GM12872 (cell line): Measurements from ENCODE around the gene LMF2.

Experiments used
- TF ChIP-seq, protein P1 (sequence below): IDR thresholded peaks from 3 replicates; pipeline ENCODE4 v1.5.1; 2011; ENCODE audit warnings: low read depth, mild to moderate bottlenecking, low read length, moderate library complexity; ENCODE audit not compliant: insufficient read depth

LMF2 gene

DNA sequence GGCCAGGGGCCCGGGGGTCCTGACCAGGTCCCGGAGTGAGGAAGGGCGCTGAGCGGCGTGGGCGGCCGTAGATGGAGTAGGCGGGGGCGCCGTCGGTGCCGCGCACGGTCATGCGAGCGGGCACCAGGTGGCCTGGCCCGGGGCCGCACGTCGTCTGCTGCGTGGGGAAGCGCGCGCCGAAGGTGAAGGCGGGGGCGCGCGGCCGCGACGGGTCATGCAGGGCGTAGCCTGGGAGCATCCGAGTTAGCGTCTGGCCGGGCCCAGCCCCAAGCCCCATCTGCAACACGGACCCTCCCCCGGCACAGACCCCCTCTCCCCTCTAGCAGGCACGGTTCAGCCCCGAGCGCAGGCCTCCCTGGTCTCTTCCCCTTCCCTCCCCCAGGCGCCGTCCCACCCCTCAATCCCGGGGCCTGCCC, 24.1 kb upstream of the LMF2 start:
- TF ChIP-seq, protein P1, sequence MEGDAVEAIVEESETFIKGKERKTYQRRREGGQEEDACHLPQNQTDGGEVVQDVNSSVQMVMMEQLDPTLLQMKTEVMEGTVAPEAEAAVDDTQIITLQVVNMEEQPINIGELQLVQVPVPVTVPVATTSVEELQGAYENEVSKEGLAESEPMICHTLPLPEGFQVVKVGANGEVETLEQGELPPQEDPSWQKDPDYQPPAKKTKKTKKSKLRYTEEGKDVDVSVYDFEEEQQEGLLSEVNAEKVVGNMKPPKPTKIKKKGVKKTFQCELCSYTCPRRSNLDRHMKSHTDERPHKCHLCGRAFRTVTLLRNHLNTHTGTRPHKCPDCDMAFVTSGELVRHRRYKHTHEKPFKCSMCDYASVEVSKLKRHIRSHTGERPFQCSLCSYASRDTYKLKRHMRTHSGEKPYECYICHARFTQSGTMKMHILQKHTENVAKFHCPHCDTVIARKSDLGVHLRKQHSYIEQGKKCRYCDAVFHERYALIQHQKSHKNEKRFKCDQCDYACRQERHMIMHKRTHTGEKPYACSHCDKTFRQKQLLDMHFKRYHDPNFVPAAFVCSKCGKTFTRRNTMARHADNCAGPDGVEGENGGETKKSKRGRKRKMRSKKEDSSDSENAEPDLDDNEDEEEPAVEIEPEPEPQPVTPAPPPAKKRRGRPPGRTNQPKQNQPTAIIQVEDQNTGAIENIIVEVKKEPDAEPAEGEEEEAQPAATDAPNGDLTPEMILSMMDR = no peak

- TF ChIP-seq, protein P1 = no peak
These were observed 23.5 kb upstream of the LMF2 start for GRCh38 chr22:50530877-50531545.

- TF ChIP-seq, protein P1 = no peak
These were observed 23.0 kb upstream of the LMF2 start for GRCh38 chr22:50530580-50530876.

DNA sequence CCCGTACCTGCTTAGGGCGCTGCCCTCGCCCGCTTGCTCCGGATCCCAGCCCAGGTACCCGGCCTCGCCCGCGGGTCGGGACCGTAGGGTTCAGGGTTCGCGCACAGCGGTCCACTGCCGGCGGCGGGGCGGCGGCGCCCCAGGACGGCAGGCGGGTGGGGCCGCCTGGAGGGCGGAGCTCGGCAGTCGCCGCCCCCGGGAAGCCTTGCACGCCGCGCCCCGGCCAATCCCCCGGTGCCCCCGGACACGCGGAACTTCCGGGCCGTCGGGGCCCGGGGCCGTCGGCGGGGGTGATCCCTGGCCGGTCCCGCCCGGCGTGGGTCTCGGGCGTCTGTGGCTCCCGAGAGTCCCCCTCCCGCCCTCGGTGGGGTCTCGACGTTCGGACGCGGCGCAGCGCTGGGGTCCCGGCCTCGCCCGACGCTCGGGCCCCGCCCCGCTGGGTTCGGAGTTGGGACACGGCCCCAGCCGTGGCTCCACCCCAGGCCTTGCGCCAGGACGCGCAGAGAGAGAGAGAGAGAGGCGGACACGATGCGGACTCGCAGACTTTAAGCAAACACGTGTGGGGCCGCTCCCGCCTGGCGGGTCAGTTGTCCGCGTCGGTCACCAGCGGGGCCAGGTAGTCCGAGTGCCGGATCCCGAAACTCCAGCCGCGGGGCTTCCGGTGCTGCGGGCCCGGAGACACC, 22.5 kb upstream of the LMF2 start, which contains the start of gene TYMP:
TYMP (minus strand) TSS at position 116 of the 683 bp plus-strand sequence. CDS start 303 bp downstream, outside the sequence.
- TF ChIP-seq, protein P1 = no peak

DNA sequence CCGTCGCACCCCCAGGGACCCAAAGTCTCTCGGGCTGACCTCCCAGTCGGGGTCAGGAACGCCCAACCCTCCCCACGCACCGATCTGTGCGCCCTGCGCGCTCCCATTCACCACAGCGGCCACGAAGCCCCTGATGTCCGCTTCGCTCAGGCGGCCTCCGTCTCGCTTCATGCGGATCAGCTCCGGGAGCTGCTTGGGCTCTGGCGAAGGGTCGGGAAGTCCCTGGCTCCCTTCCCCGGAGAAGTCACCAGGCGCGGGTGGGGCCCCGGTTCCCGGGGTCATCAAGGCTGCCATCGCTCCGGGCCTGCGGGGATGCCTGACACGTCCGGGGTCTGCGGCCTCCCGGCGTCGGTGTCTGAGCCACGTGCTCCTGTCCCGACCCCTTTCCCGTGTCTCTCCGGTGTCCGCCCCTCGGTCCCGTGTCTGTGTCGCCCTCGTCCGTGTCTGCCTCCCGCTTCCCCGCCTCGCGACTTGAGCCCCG, 22.0 kb upstream of the LMF2 start:
- TF ChIP-seq, protein P1 = no peak

DNA sequence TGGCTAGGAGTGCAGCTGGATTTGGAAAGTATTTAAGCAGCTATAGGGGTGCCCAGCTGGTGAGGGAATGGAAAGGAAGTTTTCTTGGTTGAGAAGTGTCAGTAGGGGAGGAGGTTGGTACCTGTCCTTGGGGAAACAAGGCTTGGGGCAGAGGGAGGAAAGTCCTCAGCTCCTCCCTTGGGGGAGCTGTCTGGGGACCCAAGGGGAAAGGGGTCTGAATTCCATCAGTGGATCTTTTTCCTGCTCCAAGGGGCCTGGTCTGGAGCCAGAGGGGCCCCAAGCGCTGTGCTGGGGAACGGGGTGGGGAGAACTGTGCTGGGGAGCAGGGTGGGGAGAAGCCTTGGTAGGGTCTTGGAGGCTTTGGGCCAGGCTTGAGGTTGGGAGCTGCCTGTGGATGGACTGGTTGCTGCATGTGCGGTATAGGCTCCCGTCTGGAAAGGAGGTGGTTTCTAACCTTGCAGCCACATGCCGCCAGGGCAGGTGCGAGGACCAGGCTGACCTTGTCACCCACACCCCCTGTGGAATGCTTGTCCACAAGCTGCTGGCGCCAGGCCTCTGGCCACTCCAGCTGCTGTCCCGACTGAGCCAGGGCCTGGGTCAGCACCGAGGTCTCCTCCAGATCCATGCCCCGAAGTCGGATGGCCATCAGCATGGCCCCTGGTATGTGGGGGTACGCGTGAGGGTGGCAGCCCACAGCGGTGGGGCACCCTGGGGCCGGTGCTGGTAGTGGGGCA, 21.3 kb upstream of the LMF2 start:
- TF ChIP-seq, protein P1 = no peak

DNA sequence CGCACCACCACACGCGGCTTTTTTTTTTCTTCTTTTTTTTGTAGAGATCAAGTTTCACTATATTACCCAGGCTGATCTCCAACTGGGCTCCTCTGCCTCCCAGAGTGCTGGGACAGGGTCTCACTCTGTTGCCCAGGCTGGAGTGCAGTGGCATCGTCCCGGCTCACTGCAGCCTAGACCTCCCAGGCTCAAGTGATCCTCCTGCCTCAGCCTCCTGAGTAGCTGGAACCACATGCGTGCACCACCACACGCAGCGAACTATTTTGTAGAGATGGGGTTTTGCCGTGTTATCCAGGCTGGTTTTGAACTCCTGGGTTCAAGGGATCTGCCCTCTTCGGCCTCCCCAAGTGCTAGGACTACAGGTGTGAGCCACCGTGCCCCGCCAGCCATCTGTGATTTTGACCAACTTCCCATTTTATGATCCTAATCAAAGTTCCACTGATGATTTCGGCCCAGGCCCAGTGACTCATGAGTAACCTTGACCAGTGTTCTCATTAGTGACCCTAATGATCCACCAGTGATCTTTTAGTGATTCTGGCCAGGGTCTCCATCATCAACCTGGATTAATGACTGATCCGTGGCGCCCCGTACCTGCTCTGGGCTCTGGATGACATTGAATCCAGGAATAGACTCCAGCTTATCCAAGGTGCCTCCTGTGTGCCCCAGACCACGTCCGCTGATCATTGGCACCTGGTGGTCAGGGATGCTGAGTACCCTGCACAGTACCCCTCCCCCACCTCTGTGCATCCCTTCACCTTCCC, 20.6 kb upstream of the LMF2 start:
- TF ChIP-seq, protein P1 = no peak
